HUDEP-2 (cell line): ENCODE measurements around the gene NDST1.

ENCODE experiments used
- DNase-seq, 76 experiments: peaks; one replicate each; lab custom pipeline; 2025; ENCODE audit not compliant: unreplicated experiment in 76 of 76; lab: John Stamatoyannopoulos, UW

The NDST1 gene

DNA sequence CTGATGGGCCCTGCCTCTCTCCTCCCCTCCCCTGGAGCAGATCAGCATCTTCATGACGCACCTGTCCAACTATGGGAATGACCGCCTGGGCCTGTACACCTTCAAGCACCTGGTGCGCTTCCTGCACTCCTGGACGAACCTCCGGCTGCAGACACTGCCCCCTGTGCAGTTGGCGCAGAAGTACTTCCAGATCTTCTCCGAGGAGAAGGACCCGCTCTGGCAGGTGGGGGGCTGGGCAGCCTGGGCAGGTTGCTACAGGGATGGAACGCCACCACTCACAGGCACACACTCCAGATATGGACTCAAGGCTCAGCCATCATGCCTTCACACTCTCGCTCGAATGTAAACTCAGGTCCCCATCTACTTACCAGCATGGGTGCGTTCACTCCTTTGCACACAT lies 32.1 kb downstream of the NDST1 start:
- no peak for DNase-seq

DNA sequence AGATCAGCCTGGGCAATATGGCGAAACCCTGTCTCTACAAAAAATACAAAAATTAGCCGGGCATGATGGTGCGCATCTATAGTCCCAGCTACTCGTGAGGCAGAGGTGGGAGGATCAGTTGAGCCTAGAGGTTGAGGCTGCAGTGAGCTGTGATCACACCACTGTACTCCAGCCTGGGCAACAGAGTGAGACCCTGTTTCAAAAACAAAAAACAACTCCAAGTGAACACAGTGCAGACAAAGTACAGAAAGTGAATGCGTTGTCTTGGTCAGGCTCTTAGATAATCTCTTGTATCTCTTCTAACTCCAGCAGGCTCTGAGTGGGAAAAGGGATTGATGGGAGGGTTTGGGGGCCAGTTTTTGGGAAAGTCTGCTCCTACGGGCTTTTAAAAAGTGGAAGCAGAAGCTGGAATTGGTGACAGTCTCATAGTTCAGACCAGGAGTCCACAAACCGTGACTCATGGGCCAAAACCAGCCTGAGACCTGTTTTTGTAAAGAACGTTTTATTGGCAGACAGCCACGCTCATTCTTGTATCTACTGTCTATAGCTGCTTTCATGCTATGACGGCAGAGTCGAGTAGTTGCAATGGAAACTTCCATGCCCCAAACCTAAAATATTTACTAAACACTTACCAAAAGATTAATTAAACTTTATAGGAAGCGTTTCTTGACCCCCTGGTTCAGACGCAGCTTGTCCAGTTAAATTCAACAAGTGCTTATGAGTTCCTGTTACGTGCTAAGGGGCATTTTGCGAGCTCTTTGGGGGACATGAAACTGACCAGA lies 32.9 kb downstream of the NDST1 start:
- DNase-seq = peak in 10 of 76 experiments; percentile 3 to 61 (median 26)

DNA sequence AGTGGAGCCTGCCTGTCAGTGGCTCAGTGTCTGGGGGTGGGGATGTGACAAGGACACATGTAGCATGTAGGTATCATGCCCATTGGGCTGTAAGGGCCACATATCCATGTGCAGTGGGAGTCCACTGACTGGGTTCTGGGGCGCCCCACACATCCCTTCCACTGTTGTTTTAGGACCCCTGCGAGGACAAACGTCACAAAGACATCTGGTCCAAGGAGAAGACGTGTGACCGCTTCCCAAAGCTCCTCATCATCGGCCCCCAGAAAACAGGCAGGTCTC lies 33.4 kb downstream of the NDST1 start:
- no peak for DNase-seq

DNA sequence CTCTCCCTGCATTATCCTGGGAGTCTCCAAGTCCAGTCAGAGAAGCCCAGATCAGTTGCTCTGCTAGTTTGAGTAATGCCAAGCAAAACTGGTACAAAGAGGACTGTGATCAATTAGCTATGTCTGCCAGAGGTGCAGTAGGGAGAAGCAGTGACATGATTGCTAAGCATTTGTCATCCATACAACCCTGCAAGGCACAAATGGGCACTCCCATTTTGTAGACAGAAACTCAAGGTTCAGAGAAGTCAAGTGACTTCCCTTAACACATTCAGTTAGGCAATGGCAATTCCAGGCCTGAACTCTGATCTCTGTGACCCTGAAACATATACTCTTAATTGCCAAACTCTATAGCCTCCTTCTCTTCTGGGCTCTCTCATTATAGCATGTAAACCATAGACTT lies 34.0 kb downstream of the NDST1 start:
- DNase-seq = no peak

DNA sequence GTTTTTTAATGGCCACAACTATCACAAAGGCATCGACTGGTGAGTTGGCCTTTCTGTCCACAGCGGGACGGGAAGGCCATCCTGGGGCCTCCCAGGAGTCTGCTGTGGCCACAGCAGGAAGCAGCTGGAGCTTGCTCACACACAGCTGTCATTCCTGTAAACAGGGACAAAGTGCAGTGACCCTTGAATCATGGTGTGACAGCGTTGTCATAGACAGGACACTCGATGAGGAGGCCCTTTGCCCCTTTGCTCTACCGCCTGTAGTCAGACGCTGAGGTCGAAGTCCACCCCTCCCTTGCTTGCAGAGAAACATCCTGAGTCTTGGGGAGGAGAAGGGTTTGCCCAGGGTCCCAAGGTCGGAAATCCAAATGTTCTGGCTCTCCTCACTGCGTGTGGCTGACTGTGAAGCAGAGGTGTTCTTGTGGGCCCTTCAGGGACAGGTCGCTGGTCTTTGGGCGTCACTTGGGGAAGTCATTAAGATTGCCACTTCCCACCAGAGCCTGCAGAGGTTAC lies 35.1 kb downstream of the NDST1 start:
- DNase-seq = no peak

DNA sequence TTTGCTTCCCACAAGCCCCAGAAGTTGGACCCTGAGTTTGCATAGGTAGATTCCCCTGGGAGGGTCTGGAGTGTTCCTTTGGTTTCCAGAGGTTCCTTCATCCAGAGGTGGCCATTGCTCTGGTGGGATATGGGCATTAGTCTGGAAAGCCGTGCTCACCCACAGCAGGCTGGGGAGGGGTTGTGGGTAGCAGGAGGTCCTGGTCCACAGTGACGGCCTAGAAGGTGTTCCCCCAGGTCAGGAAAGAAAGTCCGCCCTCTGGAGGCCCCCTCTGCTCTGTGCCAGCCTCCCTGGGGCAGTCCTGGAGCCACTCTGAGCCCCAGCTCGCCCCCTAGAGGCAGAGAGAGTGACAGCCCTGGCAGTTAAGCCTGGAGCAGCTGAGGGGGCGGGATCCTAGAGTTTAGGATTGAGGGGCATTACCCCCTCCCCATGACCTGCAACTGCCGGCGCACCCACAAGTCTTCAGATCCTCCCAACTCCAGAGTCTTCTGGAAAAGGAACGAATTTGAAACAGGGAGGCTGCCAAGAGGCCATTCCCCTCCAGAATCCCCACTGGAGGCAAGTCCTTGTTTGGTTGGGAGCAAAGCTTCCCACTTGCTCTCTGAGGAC lies 36.8 kb downstream of the NDST1 start:
- DNase-seq = peak in 66 of 76 experiments; percentile 8 to 79 (median 54)

DNA sequence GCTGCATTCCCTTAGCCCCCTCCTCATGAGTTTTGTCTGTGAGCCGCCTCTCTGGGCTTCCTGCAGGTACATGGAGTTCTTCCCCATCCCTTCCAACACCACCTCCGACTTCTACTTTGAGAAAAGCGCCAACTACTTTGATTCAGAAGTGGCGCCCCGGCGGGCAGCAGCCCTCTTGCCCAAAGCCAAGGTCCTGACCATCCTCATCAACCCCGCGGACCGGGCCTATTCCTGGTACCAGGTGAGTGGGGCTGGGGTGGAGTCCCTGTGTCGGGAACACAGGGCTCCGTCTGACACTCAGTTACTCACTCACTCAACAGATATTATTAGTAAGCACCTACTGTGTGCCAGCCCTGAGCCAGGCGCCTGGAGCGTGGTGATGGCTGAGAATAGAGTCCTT lies 37.3 kb downstream of the NDST1 start:
- no peak for DNase-seq

DNA sequence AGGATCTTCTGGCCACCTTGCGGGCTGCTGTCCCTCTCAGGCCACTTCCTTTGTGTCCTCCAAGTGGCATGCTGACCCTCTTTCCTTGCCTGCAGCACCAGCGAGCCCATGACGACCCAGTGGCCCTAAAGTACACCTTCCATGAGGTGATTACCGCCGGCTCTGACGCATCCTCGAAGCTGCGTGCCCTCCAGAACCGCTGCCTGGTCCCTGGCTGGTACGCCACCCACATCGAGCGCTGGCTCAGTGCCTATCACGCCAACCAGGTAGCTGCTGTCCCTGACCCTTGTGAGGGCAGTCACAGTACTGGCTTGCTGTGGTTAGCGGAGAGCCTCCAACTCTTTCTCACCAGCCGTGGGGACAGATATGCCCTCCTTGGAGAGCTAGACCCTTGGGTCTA lies 40.2 kb downstream of the NDST1 start:
- no peak for DNase-seq

DNA sequence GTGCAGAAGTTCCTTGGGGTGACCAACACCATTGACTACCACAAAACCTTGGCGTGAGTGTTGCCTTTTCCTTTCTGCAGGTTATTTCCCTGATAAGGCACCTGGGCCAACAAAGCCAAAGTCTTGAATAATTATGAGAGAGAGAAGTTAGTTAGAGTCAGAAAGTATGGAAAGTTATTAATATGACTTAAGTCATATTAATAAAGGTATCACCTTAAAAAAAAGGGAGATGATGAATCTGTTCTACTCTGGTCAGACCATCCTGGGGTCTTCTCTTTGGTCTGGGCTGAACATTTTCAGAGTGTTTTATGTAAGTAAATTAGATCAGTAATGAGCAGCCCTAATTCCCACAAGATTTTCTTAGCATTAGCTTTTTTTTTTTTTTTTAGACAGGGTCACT lies 41.8 kb downstream of the NDST1 start:
- DNase-seq = no peak

DNA sequence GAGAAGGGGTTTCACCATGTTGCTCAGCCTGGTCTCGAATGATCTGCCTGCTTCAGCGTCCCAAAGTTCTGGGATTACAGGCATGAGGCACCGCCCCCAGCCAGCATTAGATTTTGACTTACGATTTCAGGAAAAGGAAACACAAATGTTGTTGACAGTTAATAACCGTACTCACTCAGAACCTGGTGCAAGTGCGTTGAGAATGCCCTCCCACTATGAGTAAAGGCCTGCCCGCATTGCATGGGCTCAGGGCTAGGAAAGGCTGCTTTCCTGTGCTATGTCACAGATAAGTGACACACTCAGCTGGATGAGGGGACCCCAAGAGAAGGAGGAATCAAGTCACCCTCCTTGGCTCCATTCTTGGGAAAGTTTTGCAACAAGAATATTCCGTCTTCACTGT lies 42.4 kb downstream of the NDST1 start:
- no peak for DNase-seq

DNA sequence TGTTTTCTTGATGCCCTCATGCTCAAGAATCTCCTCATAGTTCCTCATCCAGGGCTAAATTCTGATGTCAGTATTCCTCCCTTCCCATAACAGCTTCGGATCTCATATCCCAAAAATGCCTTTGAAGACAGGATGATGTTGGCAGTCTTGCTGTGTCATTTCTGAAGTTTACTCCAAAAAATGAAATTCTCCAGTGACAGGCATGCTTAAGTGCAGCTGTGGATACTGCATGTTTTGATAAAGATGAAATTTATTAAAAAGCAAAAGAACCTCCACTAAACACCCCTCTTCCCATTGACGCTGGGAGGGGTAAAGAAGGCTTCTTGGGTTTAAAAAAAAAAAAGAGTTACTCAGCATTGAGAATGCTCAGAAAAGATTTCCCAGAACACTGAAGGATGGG lies 43.1 kb downstream of the NDST1 start:
- no peak for DNase-seq

DNA sequence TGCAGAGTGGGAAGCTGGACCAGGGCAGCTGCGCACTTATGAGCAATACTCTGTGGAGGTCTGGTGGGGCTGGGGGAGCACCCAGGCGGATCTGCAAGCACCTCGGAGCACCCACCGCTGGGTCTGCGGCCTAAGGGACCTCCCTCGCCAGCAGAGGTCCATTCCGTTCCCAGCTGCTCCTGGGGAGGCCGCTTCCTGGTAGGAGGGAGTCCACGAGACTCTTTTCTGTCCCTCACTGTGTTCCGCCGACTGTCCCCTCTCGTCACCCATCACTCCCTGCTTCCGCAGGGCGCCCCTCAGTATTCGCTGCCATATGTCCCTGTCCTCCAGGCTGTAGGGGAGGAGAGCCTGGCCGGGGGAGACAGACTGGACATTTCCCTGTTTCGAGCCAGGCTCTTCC lies 45.5 kb downstream of the NDST1 start:
- no peak for DNase-seq

DNA sequence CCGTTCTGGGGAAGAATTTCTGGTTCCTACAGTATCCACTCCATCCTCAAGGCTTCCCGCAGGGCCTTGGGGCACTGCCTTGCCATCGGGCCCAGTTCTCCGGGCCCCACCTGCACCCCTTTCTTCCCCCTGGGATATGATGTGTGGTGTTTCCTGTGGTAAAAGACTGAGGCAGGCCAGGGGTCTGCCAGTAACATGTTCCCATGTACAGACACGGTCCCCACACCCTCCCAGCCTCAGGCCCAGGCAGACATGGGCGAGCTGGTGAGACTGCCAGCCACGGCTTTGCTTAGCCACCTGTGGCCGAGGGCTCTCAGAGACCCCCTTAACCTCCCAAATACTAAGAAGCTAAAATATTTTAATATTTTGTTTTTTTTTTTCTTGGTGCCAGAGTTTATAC lies 46.0 kb downstream of the NDST1 start:
- no peak for DNase-seq

DNA sequence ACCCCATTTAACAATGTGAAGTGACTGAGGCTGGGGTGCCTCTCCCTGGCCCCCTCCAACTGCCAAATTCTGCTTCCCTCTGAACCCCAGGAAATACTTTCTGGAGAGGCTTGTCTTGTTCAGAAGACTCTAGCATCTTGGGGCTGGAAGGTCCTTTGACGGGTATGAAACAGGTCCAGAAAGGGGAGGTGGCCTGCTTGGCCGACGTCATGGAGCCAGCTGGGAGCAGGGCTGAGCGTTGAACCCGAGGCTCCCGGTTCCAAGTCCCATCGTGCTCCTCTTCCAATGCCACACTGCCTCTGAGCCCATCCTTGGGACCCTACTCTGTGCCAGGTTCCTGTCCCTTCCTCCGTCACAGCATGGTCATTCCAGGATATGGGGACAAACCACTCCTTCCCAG lies 46.9 kb downstream of the NDST1 start:
- no peak for DNase-seq

DNA sequence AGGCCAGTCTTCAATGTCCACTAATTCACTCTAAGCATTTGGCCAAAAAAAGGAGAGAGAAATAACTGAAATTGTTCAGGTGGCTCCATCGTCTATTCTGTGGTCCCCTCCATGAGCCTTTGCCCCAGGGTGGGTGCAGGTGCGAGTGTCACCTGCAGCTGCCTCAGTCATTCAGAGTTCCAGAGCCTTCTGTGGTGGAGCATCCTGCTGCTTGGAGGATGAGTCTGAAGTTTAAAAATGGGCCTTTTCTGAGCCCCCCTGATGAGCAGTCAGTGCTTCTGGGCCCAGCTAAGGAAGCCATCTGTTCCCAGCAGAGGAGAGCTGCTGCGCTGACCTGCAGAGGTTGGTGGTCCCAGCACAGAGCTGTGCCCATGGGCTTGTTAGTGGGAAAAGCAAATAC lies 48.2 kb downstream of the NDST1 start:
- DNase-seq = no peak

DNA sequence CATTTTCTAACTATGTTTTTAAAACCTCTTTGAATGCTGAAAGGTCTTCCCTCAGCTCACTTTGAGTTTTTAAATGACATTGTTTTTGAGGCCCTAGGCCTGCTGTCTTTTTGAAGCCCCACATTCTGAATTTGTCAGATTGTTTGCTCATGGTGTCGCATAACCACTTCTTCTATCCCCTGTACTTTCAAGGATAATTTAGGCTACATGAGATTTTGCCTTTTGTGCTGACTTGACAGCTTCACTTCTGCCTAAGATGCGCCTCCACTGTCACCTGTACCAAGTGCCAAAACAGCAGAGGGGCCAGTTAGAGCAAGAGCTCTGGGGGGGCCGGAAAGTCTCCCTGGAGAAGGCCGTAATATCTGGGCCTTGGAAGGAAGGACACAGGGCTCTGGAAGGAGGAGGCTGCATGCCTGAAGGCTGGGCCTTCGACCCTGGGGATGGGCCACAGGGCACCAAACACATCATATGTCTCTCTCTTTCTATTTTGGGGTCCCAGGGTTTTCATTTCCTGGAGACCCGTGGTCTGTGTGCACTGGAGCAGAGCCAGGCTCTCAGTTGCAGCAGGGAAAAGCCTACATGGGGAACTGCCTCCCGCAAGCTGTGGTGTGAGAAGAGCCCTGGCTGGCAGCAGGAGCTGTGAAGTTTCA lies 49.1 kb downstream of the NDST1 start:
- no peak for DNase-seq

DNA sequence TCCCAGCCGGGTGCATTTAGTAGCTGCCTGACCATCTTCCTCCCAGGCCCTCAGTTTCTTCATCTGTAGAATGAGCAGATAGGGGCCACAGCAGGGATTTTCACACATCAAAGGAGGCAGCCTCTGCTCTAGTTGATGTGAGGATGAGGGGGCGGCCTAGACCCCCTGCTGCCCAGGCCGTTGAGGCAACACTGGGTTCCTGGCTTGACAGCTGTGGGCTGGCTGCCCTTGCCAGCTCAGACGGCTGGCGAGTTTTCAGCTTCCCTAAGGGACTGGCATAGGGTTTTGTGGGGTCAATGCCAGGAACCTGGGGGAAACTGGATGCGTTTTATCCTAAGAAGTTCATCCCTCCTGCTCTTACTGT lies 49.6 kb downstream of the NDST1 start:
- no peak for DNase-seq

DNA sequence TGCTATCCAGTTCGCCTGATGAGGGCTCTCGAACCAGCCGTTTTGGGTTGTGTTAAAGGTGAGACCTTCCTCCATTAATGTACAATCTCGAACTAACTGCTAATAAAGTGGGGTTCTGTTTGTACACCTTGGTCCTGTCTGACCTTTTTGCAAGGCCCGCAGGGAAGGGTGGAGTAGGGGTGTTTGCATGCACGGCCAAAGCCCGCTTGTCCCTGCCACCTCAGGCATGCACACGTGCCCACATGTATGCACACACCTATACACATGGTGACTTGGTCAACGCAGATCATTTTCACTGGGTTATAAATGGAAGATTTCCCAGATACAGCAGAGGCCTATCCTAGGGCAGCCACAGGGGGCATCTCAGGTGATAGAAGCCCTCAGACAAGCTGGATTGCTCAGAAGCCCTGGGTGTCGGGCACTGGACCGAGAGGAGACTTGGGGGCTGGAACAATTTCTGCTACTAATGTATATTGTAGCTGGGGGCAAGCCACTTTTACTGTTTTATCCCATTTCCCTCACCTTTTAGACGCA lies 50.2 kb downstream of the NDST1 start:
- DNase-seq = no peak

DNA sequence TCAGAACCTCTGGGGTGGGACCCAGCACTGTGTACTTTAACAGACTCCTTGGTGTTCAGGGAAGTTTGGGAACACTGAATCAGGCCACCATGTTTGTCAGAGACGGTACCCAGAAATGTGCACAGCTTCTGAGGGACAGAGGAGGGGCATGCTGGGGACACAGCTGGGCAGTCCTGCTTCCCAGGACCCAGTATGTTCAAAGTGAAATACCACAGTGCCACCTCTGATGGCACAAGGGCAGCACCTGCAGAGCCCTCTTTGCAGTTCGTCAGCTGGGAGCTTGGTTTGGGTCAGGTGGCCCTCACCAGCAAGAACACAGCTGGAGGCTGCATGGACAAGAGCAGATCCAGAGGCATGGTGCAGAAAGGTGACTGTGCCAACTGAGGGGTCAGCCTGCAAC lies 51.2 kb downstream of the NDST1 start:
- DNase-seq = no peak

DNA sequence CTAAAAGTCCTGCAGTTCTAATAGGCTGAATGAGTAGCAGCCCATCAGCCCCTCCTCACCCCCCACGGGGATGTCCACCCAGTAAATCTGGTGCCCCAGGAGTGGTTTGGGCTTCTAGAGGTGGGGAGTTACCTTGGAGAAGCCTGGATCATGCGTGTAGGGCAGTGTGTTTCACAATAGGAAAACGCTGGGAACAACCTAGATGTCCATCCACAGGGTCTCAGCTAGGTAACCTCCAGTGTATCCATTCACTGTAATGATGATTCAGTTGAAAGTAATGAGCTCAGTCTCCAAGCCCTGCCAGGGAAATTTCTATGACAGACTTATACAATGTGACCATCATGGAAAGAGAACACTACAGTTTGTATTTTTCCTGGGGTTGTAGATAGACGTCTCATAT lies 51.8 kb downstream of the NDST1 start:
- DNase-seq = no peak

DNA sequence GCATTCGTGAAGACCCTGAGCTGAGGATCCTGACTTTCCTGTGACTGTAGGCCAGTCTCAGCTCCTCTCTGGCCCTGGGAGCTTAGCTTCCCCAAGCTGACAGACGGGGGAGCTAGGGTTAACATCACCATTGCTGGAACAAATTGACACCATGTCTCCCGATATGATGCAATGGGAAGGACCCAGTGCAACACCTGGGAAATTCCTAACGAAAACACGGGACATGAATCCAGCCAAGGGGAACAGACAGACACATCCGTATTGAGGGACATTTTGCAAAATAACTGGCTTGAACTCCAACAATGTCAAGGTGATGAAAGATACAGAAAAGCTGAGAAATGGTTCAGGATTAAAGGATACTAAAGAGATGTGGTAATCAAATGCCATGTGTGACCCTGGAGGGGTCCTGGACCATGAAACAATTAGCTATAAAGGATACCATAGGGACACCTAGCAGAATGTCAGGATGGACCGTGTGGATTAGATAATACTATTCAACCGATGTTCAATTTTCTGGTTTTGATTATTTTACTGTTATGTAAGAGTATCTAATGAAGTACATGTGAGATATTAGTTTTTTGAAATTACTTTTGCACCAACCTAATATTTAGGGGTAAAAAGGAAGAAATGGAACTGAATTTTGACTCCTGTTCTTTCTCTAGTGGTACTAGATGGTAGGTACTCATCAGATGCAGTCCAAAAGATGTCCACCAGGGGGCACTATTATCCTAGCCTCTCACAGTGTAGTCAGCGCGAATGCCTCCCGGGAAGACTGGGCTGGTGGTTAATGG lies 52.7 kb downstream of the NDST1 start:
- DNase-seq = peak in 68 of 76 experiments; percentile 10 to 86 (median 62)
